Retinal pigment epithelial cell (primary cell): ENCODE measurements around the gene LIN28B.

ENCODE experiments used
- DNase-seq: peaks from one replicate; pipeline ENCODE4 v3.0.0-alpha.2; 2010; ENCODE audit warnings: low read depth
- H3K4me3 ChIP-seq: 2 replicates; pipeline ENCODE4 v1.5.1; 2011; ENCODE audit warnings: mild to moderate bottlenecking, low read length, control low read depth, moderate library complexity
- CTCF ChIP-seq: conservative IDR thresholded peaks from 2 replicates; pipeline ENCODE4 v1.5.1; 2011; ENCODE audit warnings: low read depth, low read length, control low read depth, inconsistent platforms

The LIN28B gene

GRCh38 chr6:105034470-105034869, 77.6 kb downstream of the LIN28B start:
- H3K4me3 ChIP-seq = no peak overlapping the region
- TF ChIP-seq CTCF = no peak
- DNase-seq = no peak

GRCh38 chr6:105035299-105035698, 78.4 kb downstream of the LIN28B start:
- DNase-seq = no peak
- H3K4me3 ChIP-seq = no peak overlapping the region
- TF ChIP-seq CTCF = no peak

GRCh38 chr6:105036351-105036750, 79.4 kb downstream of the LIN28B start:
- no peak for TF ChIP-seq CTCF
- H3K4me3 ChIP-seq = no peak overlapping the region

GRCh38 chr6:105038259-105038658, 81.4 kb downstream of the LIN28B start:
- DNase-seq = no peak
- no peak for TF ChIP-seq CTCF
- no peak overlapping the region for H3K4me3 ChIP-seq

More at GRCh38 chr6:105036351-105036750, 79.4 kb downstream of the LIN28B start:
- DNase-seq = no peak

GRCh38 chr6:105041880-105042279, 85.0 kb downstream of the LIN28B start:
- H3K4me3 ChIP-seq = no peak overlapping the region
- DNase-seq = peak; percentile 24
- no peak for TF ChIP-seq CTCF

GRCh38 chr6:105042648-105043047, 85.7 kb downstream of the LIN28B start:
- no peak overlapping the region for H3K4me3 ChIP-seq
- no peak for TF ChIP-seq CTCF
- no peak for DNase-seq

- H3K4me3 ChIP-seq = no peak overlapping the region
- TF ChIP-seq CTCF = no peak
- DNase-seq = no peak
Measured at GRCh38 chr6:105043979-105044378, 87.1 kb downstream of the LIN28B start.
